ENCODE results near the gene GALNT2.

GRCh38 chr1:230326971-230327891, 260.2 kb downstream of the GALNT2 start:
- TF ChIP-seq CTCF (IDR thresholded peaks at IDR 0.05; ENCODE audit: borderline replicate concordance, extremely low read depth, low read length, poor library complexity, severe bottlenecking) (no peak), EZH2 (IDR thresholded peaks at IDR 0.05; ENCODE audit: borderline replicate concordance, low read depth, low read length, severe bottlenecking) (no peak)

Data from DND-41 (cell line).